ENCODE data around the gene PLS3. TPM values are rescaled to one million over a fixed set of nuclear protein-coding genes. Genes with fewer than 3 reads are reported as not detected.

PLS3 gene
- total RNA-seq, 3 donors from 2014 or later (not counting 1 experiment from before 2014, with no cell fraction given) = 0.54 TPM; not detected in 2

GRCh38 chrX:115591856-115592842 is 31.2 kb downstream of the PLS3 start:
- Mint-ChIP-seq H3K36me3 (no peaks in the 10 kb centered on the region), H3K27ac (no peak overlapping the region), H3K4me1 (no peaks in the 10 kb centered on the region), H3K9me3 (no peaks in the 10 kb centered on the region), H3K4me3 (no peak overlapping the region), H3K27me3 (ENCODE audit: low read depth in 2 of 2) (peaks cover 0 to 19% of the 10 kb centered on the region in 2 donors)
- 71% methylated on average over 3 of the region's 11 CpGs for WGBS (ENCODE audit: insufficient coverage)
- H3K27ac ChIP-seq (ENCODE audit: low read length) = no peak overlapping the region
- H3K4me3 ChIP-seq (ENCODE audit: low read length) = no peak overlapping the region
- H3K9me3 ChIP-seq (ENCODE audit: control insufficient read depth, insufficient read depth, low read length) = no peaks in the 10 kb centered on the region
- no peaks in the 10 kb centered on the region for H3K36me3 ChIP-seq (ENCODE audit: control insufficient read depth, insufficient read depth, low read length)
- intact Hi-C loops (cut with micrococcal nuclease) = no loop called here
- DNase-seq = no peak
- TF ChIP-seq CTCF (IDR thresholded peaks at IDR 0.05) = no peak
- H3K4me1 ChIP-seq (ENCODE audit: control insufficient read depth, insufficient read depth, low read length) = no peaks in the 10 kb centered on the region
- ATAC-seq = no peak
- H3K27me3 ChIP-seq (ENCODE audit: control insufficient read depth, insufficient read depth, low read length) = no peaks in the 10 kb centered on the region

GRCh38 chrX:115592997-115593734 is 32.2 kb downstream of the PLS3 start:
- no peak for ATAC-seq
- Histone ChIP-seq H3K4me1 (ENCODE audit: control insufficient read depth, insufficient read depth, low read length) (no peaks in the 10 kb centered on the region), H3K4me3 (ENCODE audit: low read length) (no peak overlapping the region), H3K27me3 (ENCODE audit: control insufficient read depth, insufficient read depth, low read length) (no peaks in the 10 kb centered on the region), H3K36me3 (ENCODE audit: control insufficient read depth, insufficient read depth, low read length) (no peaks in the 10 kb centered on the region), H3K27ac (ENCODE audit: low read length) (no peak overlapping the region), H3K9me3 (ENCODE audit: control insufficient read depth, insufficient read depth, low read length) (no peaks in the 10 kb centered on the region)
- H3K36me3 Mint-ChIP-seq = no peaks in the 10 kb centered on the region
- no peak for TF ChIP-seq CTCF (IDR thresholded peaks at IDR 0.05)
- DNase-seq = no peak
- H3K4me1 Mint-ChIP-seq = no peaks in the 10 kb centered on the region
- intact Hi-C loops (cut with micrococcal nuclease) = no loop called here
- H3K4me3 Mint-ChIP-seq = no peak overlapping the region
- no peaks in the 10 kb centered on the region for H3K9me3 Mint-ChIP-seq
- H3K27me3 Mint-ChIP-seq (ENCODE audit: low read depth in 2 of 2) = peaks cover 0 to 19% of the 10 kb centered on the region in 2 donors
- no peak overlapping the region for H3K27ac Mint-ChIP-seq
- WGBS (ENCODE audit: insufficient coverage) = 28% methylated on average over 2 of the region's 8 CpGs

- WGBS (ENCODE audit: insufficient coverage) = no CpG with 5 or more reads among the region's 2 CpGs
- H3K36me3 ChIP-seq (ENCODE audit: control insufficient read depth, insufficient read depth, low read length) = no peaks in the 10 kb centered on the region
- ATAC-seq (no peak), DNase-seq (no peak)
- TF ChIP-seq CTCF (IDR thresholded peaks at IDR 0.05) = no peak
- Mint-ChIP-seq H3K36me3 (no peaks in the 10 kb centered on the region), H3K4me3 (no peak overlapping the region), H3K9me3 (no peaks in the 10 kb centered on the region), H3K4me1 (no peaks in the 10 kb centered on the region), H3K27ac (no peak overlapping the region), H3K27me3 (ENCODE audit: low read depth in 2 of 2) (peaks cover 0 to 19% of the 10 kb centered on the region in 2 donors)
- H3K27me3 ChIP-seq (ENCODE audit: control insufficient read depth, insufficient read depth, low read length) = no peaks in the 10 kb centered on the region
- intact Hi-C loops (cut with micrococcal nuclease) = no loop called here
- H3K27ac ChIP-seq (ENCODE audit: low read length) = no peak overlapping the region
- no peaks in the 10 kb centered on the region for H3K4me1 ChIP-seq (ENCODE audit: control insufficient read depth, insufficient read depth, low read length)
- no peaks in the 10 kb centered on the region for H3K9me3 ChIP-seq (ENCODE audit: control insufficient read depth, insufficient read depth, low read length)
- H3K4me3 ChIP-seq (ENCODE audit: low read length) = no peak overlapping the region
These were observed 34.1 kb downstream of the PLS3 start for GRCh38 chrX:115595049-115595448.

All from natural killer cell (primary cell).